ENCODE measurements around the gene CLK2. TPM values are rescaled to one million over a fixed set of nuclear protein-coding genes. Genes with fewer than 3 reads are reported as not detected.

CLK2 gene
- total RNA-seq, 2 experiments from 2014 or later = 48.1 to 49.8 TPM

GRCh38 chr1:155296661-155297060 is 23.4 kb upstream of the CLK2 start:
- DNase-seq (no peak), ATAC-seq (ENCODE audit: poor library complexity) (no peak)
- no peak for TF ChIP-seq CTCF (IDR thresholded peaks at IDR 0.05)
- H3K4me1 ChIP-seq (ENCODE audit: insufficient read depth, low read length) = peaks cover 13% of the 10 kb centered on the region
- peaks cover 0 to 18% of the 10 kb centered on the region in 2 experiments for H3K9me3 ChIP-seq (ENCODE audit: control insufficient read depth in 1 of 2, insufficient read depth in 1 of 2, low read length in 2 of 2)
- H3K27me3 ChIP-seq (ENCODE audit: control insufficient read depth in 1 of 2, insufficient read depth in 2 of 2, low read length in 2 of 2) = peaks cover 25 to 28% of the 10 kb centered on the region in 2 experiments
- H3K4me1 Mint-ChIP-seq (ENCODE audit: low read depth) = no peaks in the 10 kb centered on the region
- H3K27ac Mint-ChIP-seq = no peak overlapping the region
- no peak overlapping the region for H3K4me3 ChIP-seq (ENCODE audit: low read length)
- H3K27me3 Mint-ChIP-seq = peaks cover 35% of the 10 kb centered on the region
- H3K27ac ChIP-seq (ENCODE audit: low read depth in 1 of 2, low read length in 2 of 2) = no peak overlapping the region
- no peaks in the 10 kb centered on the region for H3K9me3 Mint-ChIP-seq
- H3K36me3 ChIP-seq (ENCODE audit: insufficient read depth, low read length) = no peaks in the 10 kb centered on the region
- H3K36me3 Mint-ChIP-seq (ENCODE audit: low read depth) = no peaks in the 10 kb centered on the region
- H3K4me3 Mint-ChIP-seq = no peak overlapping the region
- ChIA-PET POLR2A (no interaction called here), CTCF (no interaction called here)
- intact Hi-C loops (cut with DNase I, micrococcal nuclease) = no loop called here

- peaks cover 0 to 18% of the 10 kb centered on the region in 2 experiments for H3K9me3 ChIP-seq (ENCODE audit: control insufficient read depth in 1 of 2, insufficient read depth in 1 of 2, low read length in 2 of 2)
- Mint-ChIP-seq H3K9me3 (no peaks in the 10 kb centered on the region), H3K27me3 (peaks cover 35% of the 10 kb centered on the region), H3K4me1 (ENCODE audit: low read depth) (no peaks in the 10 kb centered on the region), H3K36me3 (ENCODE audit: low read depth) (no peaks in the 10 kb centered on the region), H3K27ac (no peak overlapping the region), H3K4me3 (no peak overlapping the region)
- CTCF ChIA-PET = no interaction called here
- POLR2A ChIA-PET = no interaction called here
- no peak for TF ChIP-seq CTCF (IDR thresholded peaks at IDR 0.05)
- H3K27me3 ChIP-seq (ENCODE audit: control insufficient read depth in 1 of 2, insufficient read depth in 2 of 2, low read length in 2 of 2) = peaks cover 25 to 28% of the 10 kb centered on the region in 2 experiments
- no peak overlapping the region for H3K4me3 ChIP-seq (ENCODE audit: low read length)
- intact Hi-C loops (cut with DNase I, micrococcal nuclease) = no loop called here
- H3K36me3 ChIP-seq (ENCODE audit: insufficient read depth, low read length) = no peaks in the 10 kb centered on the region
- DNase-seq = no peak
- ATAC-seq (ENCODE audit: poor library complexity) = no peak
- peaks cover 13% of the 10 kb centered on the region for H3K4me1 ChIP-seq (ENCODE audit: insufficient read depth, low read length)
- H3K27ac ChIP-seq (ENCODE audit: low read depth in 1 of 2, low read length in 2 of 2) = no peak overlapping the region
Measured at GRCh38 chr1:155295942-155296267, 22.6 kb upstream of the CLK2 start.

- Mint-ChIP-seq H3K9me3 (no peaks in the 10 kb centered on the region), H3K4me3 (no peak overlapping the region), H3K27me3 (peaks cover 35% of the 10 kb centered on the region), H3K4me1 (ENCODE audit: low read depth) (no peaks in the 10 kb centered on the region), H3K36me3 (ENCODE audit: low read depth) (no peaks in the 10 kb centered on the region), H3K27ac (no peak overlapping the region)
- H3K4me3 ChIP-seq (ENCODE audit: low read length) = no peak overlapping the region
- H3K36me3 ChIP-seq (ENCODE audit: insufficient read depth, low read length) = no peaks in the 10 kb centered on the region
- intact Hi-C loops (cut with DNase I, micrococcal nuclease) = no loop called here
- H3K9me3 ChIP-seq (ENCODE audit: control insufficient read depth in 1 of 2, insufficient read depth in 1 of 2, low read length in 2 of 2) = peaks cover 0 to 18% of the 10 kb centered on the region in 2 experiments
- POLR2A ChIA-PET = no interaction called here
- DNase-seq (no peak), ATAC-seq (ENCODE audit: poor library complexity) (no peak)
- CTCF ChIA-PET = no interaction called here
- peaks cover 13% of the 10 kb centered on the region for H3K4me1 ChIP-seq (ENCODE audit: insufficient read depth, low read length)
- H3K27ac ChIP-seq (ENCODE audit: low read depth in 1 of 2, low read length in 2 of 2) = no peak overlapping the region
- TF ChIP-seq CTCF (IDR thresholded peaks at IDR 0.05) = no peak
- H3K27me3 ChIP-seq (ENCODE audit: control insufficient read depth in 1 of 2, insufficient read depth in 2 of 2, low read length in 2 of 2) = peaks cover 25 to 28% of the 10 kb centered on the region in 2 experiments
Measured at GRCh38 chr1:155295183-155295941, 22.1 kb upstream of the CLK2 start.

Data from CD4-positive, alpha-beta T cell (primary cell).